Calu3 (cell line): ENCODE data around the gene URI1. TPM values are rescaled to one million over a fixed set of nuclear protein-coding genes. Genes with fewer than 3 reads are reported as not detected.

Source experiments
- BruUV-seq: library from RNA; stranded (reverse); fragments of 400-500 nt; replicated peaks from 2 replicates; lab custom pipeline; 2021; lab: Mats Ljungman, UMichigan
- CTCF ChIA-PET: fragments of 300-600 bp; sonication (Branson Sonifier 250); formaldehyde crosslinking; loops from one replicate; lab custom pipeline; 2022; ENCODE audit warnings: antibody characterized with exemption; lab: Charles Lee
- DNase-seq: peaks from one replicate; pipeline ENCODE4 v3.0.0; 2022
- H3K27ac Mint-ChIP-seq: one replicate; pipeline ENCODE4 v1.8.0; 2022; ENCODE audit warnings: mixed read lengths; ENCODE audit not compliant: unreplicated experiment
- H3K27me3 Mint-ChIP-seq: one replicate; pipeline ENCODE4 v1.8.0; 2022; ENCODE audit warnings: mixed read lengths; ENCODE audit not compliant: unreplicated experiment
- H3K36me3 Mint-ChIP-seq: one replicate; pipeline ENCODE4 v1.8.0; 2022; ENCODE audit warnings: mild to moderate bottlenecking, moderate library complexity, mixed read lengths; ENCODE audit not compliant: insufficient read depth, unreplicated experiment
- H3K4me1 Mint-ChIP-seq: one replicate; pipeline ENCODE4 v1.8.0; 2022; ENCODE audit warnings: mild to moderate bottlenecking, low read depth, mixed read lengths; ENCODE audit not compliant: unreplicated experiment
- H3K4me3 Mint-ChIP-seq: one replicate; pipeline ENCODE4 v1.8.0; 2022; ENCODE audit warnings: mild to moderate bottlenecking, low read depth, moderate library complexity, mixed read lengths; ENCODE audit not compliant: unreplicated experiment
- H3K9me3 Mint-ChIP-seq: one replicate; pipeline ENCODE4 v1.8.0; 2022; ENCODE audit warnings: low read depth, mixed read lengths; ENCODE audit not compliant: unreplicated experiment
- intact Hi-C: fragments of 100-400 bp; cut with micrococcal nuclease; formaldehyde crosslinking; loops from one replicate; pipeline ENCODE4 v1.10.0; 2022; ENCODE audit not compliant: unreplicated experiment
- total RNA-seq: library from RNA; stranded (reverse); gene quantifications from 2 replicates; pipeline ENCODE4 v1.2.3, GENCODE V29; 2022
- TF ChIP-seq, protein P1 (sequence below): fragments of 200-600 bp; IDR thresholded peaks from one replicate; pipeline ENCODE4 v1.8.0; 2022; ENCODE audit warnings: antibody characterized with exemption; ENCODE audit not compliant: unreplicated experiment

URI1 gene
- total RNA-seq, 1 experiment from 2014 or later = 50.6 TPM

DNA sequence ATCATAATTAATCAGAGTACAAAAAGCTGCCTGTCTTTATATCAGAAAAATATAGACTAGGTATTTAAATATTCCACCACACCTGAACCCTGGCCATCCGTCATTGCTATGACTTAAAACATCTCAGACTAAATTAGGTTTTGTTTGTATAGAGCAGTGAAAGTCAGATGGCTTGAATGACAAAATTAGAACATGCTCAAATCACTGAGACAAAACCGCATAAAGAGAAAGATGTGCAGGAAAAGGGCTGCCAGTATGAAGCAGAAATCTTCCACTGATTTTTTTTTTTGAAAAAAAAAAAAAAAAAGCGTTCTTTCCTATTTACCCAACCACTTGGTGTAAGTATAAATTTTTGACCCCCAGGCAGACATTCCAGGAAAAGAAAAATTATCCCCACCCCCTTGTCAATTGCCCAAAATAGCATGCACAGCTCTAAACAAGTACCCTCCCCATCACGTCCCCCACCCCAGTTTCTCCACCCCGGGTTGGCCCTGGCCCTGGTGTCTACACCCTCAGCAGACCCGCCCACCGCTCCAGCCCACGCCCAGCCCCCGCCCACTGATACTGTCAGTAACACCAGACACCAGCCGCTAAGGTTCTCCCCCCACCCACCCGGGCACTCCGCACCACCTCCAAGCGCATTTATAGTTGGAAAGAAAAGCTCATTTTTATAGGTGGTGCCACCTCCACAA is 118.6 kb downstream of the URI1 start:
- TF ChIP-seq, protein P1, sequence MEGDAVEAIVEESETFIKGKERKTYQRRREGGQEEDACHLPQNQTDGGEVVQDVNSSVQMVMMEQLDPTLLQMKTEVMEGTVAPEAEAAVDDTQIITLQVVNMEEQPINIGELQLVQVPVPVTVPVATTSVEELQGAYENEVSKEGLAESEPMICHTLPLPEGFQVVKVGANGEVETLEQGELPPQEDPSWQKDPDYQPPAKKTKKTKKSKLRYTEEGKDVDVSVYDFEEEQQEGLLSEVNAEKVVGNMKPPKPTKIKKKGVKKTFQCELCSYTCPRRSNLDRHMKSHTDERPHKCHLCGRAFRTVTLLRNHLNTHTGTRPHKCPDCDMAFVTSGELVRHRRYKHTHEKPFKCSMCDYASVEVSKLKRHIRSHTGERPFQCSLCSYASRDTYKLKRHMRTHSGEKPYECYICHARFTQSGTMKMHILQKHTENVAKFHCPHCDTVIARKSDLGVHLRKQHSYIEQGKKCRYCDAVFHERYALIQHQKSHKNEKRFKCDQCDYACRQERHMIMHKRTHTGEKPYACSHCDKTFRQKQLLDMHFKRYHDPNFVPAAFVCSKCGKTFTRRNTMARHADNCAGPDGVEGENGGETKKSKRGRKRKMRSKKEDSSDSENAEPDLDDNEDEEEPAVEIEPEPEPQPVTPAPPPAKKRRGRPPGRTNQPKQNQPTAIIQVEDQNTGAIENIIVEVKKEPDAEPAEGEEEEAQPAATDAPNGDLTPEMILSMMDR = no peak
- H3K27me3 Mint-ChIP-seq = peaks cover 26% of the 10 kb centered on the region
- no peak overlapping the region for H3K4me3 Mint-ChIP-seq
- CTCF ChIA-PET = no interaction called here
- no peak for DNase-seq
- intact Hi-C loops = no loop called here
- H3K4me1 Mint-ChIP-seq = no peaks in the 10 kb centered on the region
- H3K27ac Mint-ChIP-seq = no peak overlapping the region
- H3K9me3 Mint-ChIP-seq = no peaks in the 10 kb centered on the region
- H3K36me3 Mint-ChIP-seq = no peaks in the 10 kb centered on the region
- BruUV-seq = no TSS peak

DNA sequence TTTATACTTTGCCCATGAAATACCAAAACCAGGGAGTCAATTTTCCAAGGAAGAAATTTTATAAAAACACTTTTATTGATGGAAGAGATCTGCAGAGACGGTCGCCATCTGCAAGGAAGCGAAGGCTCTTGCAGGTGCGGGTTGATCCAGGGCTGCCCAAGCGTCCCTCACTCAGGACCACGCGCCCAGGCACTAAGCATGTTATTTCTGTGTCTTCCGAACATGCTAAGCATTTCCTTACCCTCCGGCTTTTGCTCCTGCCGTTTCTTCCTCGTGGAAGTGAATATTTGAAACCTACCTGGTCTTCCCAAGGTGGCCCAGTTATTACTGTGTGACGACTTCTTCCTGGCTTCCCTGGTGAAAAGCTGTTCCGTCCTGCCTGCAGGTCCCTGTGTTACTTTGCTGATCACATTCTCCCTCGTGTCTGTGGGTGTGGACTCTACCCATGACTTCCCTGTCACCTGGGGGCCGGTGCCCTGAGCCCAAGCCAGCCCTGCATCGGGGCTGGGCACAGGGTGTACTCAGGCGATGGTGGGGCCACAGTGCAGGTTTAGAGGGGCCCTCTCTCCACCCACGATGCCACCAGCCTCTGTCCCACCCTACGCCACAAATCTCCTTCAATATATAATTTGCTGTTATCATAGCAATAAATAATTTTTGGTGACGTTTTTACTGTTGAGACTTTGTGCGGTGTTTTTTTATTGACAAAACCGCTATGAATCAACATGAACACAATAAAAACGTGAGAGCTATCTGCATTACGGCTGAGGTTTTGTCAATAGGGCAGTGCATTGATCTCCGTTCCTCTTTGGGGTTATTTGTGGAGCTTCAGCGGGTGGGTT is 119.4 kb downstream of the URI1 start:
- TF ChIP-seq, protein P1 = no peak
- no TSS peak for BruUV-seq
- H3K27ac Mint-ChIP-seq = no peak overlapping the region

GRCh38 chr19:30062065-30062906 is 120.2 kb downstream of the URI1 start:
- BruUV-seq = no TSS peak
- Mint-ChIP-seq H3K27ac (no peak overlapping the region), H3K4me1 (no peaks in the 10 kb centered on the region), H3K36me3 (no peaks in the 10 kb centered on the region), H3K9me3 (no peaks in the 10 kb centered on the region), H3K27me3 (peaks cover 27% of the 10 kb centered on the region), H3K4me3 (no peak overlapping the region)
- TF ChIP-seq, protein P1 = no peak
- intact Hi-C loops = no loop called here
- CTCF ChIA-PET = no interaction called here
- no peak for DNase-seq

More for the DNA sequence above, 119.4 kb downstream of the URI1 start:
- CTCF ChIA-PET = no interaction called here
- Mint-ChIP-seq H3K36me3 (no peaks in the 10 kb centered on the region), H3K9me3 (no peaks in the 10 kb centered on the region), H3K4me3 (no peak overlapping the region), H3K27me3 (peaks cover 26% of the 10 kb centered on the region), H3K4me1 (no peaks in the 10 kb centered on the region)
- intact Hi-C loops = no loop called here
- DNase-seq = no peak

DNA sequence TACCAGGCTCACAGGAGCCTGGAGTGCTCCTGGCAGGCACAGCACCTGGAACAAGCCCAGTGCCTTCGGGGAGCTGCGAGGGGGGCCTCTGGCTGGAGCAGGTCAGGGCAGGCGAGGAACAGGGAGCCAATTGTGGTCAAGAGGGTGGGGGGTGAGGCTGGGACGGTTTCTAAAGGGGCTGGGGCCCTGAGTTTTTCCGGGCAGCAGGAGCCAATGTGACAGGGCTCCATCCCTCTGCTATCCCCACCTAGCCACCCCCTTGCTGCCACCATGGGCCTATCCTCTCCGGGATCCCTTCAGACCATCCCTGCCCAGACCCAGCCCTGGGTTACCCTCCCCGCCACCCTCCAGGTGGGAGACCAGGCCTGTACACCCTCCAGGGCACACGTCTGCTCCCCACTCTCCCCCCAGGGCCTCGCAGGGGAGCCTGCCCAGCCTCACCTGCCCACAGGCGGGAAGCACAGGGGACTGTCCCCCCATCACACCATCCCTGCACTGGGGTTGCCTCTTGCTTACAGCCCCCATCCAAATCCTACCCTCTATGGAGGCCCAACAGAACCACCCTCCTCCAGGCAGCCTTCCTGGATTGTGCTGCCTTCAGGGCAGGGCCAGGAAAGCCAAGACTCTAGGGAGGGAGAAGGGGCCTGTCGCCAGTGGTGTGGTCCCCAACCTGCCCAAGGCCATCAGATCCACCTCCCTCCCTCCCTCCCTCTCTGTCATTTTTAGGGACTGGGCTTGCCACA is 121.0 kb downstream of the URI1 start:
- BruUV-seq = no TSS peak
- CTCF ChIA-PET = no interaction called here
- intact Hi-C loops = no loop called here
- Mint-ChIP-seq H3K4me1 (no peaks in the 10 kb centered on the region), H3K9me3 (no peaks in the 10 kb centered on the region), H3K27me3 (peaks cover 35% of the 10 kb centered on the region), H3K36me3 (no peaks in the 10 kb centered on the region), H3K4me3 (no peak overlapping the region), H3K27ac (no peak overlapping the region)
- DNase-seq = no peak
- TF ChIP-seq, protein P1 = no peak
